Muscle of back (tissue), 11 donors: ENCODE measurements around the gene ATP4B. TPM values are rescaled to one million over a fixed set of nuclear protein-coding genes. Genes with fewer than 3 reads are reported as not detected.

Source experiments
- DNase-seq, 3 donors: peaks; one replicate each; pipeline versions ENCODE4 v3.0.0 to v3.0.0-alpha.2; 2013
- polyA plus RNA-seq, 10 donors: library from polyadenylated mRNA; unstranded; fragments of 120-200 nt; gene quantifications; one replicate each; pipeline ENCODE4 v1.2.1, GENCODE V29; 2013; ENCODE audit not compliant: insufficient read length in 10 of 10

The ATP4B gene
- polyA plus RNA-seq, 10 donors: 0.08 to 0.14 TPM; not detected in 8

DNA sequence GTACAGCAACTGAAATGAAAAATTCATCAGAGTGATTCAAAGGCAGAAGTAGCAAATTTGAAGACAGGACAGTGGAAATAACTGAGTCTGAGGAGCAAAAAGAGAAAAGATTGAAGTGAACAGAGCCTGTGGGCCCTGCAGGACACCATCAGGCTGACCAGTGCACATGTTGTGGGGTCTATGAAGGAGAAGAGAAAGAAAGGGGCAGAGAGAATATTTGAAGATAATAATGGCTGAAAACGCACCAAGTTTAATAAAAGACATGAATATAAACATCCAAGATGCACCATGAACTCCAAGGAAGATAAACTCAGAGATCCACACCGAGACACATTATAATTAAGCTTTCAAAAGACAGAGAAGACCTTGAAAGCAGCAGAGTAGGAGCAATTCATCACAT is 15.4 kb downstream of the ATP4B start:
- no peak for DNase-seq

DNA sequence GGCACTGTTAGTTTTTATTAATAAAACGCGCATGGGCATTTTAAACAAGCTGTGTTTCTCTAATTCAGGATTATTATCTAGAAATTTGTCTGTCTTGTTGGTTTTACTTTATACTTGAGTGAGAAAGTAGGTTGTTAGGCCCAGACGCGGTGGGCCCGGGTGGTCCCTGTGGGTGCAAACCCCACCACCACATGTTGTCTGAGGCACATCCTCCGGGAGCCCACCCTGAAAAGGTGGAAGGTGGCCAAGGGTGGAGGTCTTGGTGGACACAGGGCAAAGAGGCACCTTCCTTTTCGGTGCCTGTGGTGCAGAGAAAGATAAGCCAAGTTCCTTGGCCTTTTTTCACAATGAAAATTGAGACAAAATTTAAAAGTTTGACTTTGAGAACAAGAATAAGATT is 16.6 kb downstream of the ATP4B start:
- no peak for DNase-seq

DNA sequence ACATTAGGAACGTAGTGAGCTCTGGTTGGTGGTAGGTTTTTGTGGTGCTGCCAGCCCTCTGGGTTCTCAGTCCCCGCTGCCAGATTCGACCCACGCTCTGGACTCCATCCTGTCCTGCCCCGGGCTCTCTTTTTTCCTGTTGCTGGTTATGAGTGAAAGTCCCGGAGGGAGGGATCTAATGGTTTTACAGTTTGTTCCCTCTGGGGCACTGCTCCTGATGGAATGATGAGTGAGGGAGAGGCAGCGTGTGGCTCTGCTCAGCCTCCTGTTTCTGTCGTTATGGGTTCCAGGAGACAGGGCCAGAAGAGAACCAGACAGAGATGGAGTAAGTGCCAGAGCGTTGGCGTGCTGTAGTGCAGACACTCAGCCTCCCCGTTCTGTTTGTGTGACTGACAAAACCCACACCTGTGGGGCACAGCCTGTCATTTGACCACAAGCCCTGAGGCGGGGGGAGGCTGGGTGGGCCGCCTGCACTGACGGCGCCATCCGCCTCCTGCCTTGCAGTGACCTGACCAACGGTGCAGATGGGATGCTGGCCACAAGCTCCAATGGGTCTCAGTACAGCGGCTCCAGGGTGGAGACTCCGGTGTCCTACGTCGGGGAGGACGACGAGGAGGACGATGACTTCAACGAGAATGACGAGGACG is 18.3 kb downstream of the ATP4B start:
- no peak for DNase-seq

GRCh38 chr13:113638806-113639205 is 19.2 kb downstream of the ATP4B start:
- DNase-seq: no peak

DNA sequence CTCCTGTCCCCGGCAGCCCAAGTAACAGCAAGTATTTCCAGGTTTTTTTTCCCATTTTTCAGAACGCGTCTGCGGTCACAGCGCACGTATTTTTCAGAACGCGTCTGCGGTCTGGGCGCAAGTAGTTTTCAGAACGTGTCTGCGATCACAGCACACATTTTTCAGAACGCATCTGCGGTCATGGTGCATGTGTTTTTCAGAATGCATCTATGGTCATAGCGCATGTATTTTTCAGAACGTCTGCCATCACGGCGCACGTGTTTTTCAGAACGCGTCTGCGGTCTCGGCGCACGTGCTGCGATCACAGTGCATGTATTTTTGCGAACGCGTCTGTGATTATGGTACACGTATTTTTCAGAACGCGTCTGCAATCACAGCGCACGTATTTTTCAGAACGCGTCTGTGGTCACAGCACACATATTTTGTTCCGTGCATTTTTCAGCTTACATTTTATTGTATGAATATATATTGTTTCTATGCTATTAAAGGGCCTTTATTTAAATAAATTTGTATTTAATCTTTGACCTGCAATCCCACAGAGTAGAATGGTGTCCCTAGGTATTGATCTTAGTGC is 19.7 kb downstream of the ATP4B start:
- no peak for DNase-seq

- DNase-seq: no peak
Observed at GRCh38 chr13:113637262-113638160, 20.5 kb downstream of the ATP4B start.

GRCh38 chr13:113636266-113636963 is 21.6 kb downstream of the ATP4B start:
- no peak for DNase-seq

GRCh38 chr13:113635709-113636108 is 22.3 kb downstream of the ATP4B start:
- no peak for DNase-seq

- DNase-seq: no peak
Observed at GRCh38 chr13:113635048-113635420, 23.0 kb downstream of the ATP4B start.

- no peak for DNase-seq
Observed at GRCh38 chr13:113634279-113635047, 23.5 kb downstream of the ATP4B start.

DNA sequence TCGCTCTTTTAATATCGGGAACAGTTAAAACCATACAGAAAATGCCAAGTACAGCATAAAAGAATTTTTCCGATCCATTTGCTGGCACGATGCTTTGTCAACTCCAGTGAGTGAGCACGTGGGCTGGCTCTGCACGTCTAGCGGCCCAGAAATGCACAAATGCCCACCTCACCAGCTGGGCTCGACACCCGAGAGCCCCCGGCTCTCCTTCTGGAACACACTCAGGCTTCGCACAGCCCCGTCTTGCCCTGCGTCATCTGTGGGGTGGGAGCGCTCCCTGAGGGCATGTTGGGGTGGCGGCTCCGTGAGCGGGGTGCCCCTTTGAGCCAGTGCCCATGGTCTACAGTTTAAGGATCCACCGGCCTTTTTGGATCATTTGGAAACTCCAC is 24.5 kb downstream of the ATP4B start:
- no peak for DNase-seq

- no peak for DNase-seq
Observed at GRCh38 chr13:113632706-113633484, 25.1 kb downstream of the ATP4B start.

GRCh38 chr13:113631341-113632095 is 26.5 kb downstream of the ATP4B start:
- no peak for DNase-seq

DNA sequence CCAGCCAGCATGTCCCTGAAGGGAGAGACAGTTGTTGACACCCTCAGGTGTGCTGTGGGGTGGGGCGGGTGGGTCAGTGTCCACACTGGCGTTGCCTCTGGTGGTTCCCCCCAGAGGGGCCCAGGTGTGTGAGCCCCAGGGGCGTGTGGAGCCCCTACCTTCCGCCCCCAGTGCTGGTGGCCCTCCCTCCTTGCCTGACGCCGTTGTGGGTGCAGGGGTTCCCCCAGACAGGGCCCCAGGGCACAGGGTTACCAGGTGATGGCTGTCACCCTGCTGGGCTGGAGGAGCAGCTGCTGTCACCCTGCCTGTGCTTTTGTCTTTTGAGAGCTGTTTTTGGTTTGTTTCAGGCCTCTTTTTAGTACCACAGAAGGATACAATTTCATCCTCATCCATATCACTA is 27.2 kb downstream of the ATP4B start:
- no peak for DNase-seq

DNA sequence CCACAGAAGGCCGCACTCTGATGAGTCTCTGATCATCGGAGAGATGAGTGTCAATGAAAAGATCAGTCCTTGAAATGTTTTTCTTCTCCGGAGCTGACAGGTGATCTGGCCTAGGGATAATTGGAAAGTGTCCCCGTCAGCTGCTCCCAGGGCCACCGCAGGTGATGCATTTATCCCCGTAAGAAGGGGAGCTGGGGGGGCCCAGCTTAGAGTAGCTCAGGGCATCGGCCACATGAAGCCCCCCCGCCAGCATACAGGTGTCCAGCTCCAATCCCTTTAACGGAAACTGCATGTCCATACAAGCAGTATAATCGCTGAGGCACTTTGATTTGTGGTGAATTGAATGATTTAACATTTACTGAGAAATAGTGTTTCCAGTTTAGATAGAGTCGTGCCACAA is 27.7 kb downstream of the ATP4B start:
- no peak for DNase-seq

- no peak for DNase-seq
Observed at GRCh38 chr13:113629866-113630265, 28.1 kb downstream of the ATP4B start.

DNA sequence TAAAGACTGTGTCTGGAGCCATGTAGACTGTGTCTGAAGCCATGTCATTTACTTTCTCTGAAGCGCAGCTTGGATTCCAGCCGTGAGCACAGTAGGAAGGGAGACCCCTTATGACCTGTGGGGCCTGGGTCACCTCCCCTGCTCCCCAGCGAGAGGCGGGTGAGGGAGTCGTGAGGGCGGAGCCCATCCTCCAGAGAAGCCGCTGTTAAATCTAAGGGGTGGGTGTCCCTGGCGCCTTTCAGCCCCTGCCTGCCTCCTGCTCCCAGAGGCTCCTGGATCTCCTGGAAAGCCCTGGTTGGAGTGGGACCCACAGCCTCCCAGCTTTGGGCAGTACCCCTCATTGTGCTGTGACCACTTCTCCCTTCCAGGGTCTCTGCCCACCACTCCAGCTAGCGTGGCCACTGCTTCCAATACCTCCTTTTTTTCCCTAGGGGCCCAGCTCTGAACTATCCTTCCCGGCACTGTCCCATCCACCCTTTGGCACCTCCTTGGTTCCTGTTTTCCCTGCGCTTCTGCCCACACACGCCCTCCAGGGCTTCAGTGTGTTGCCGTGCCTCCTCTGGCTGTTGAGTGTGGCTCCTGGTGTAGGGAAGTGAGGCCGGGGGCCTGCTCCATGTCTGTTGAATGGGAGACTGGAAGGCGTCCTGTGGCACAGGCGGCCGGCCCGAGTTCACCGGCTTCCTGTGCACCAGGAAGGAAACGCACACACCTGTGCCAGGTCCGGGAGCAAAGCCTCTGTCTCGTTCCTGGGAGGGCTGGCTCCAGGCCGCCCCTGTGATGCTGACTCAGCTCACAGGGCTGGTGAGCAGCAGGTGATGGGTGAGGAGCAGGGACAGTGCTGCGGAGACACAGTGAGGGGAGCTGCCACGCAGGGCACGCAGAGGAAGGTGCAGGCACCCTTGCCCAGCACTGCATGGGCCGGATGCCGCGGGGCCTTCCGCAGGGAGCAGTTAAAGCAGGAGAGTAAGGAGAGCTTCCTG is 29.4 kb downstream of the ATP4B start:
- no peak for DNase-seq

DNA sequence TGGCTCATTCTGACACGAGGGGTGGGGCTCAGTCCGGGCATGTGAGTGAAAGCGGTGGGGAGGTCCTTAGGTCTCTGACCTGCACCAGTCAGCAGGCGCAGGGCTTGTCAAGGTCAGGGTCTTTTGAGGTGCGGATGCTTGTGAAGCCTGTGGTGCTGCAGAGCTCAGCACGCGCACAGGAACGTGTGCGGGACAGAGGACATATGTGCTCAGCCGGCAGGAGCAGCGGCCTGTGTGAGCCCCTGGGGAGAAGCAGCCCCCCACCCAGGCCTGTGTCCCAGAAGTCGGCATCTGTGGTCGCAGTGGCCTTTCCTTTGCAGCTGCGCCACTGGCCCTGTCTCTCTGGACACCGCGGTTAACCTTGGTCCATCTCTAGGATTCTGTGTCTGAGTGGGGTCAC is 30.9 kb downstream of the ATP4B start:
- no peak for DNase-seq
